Hepatocyte (in vitro differentiated cells): ENCODE measurements around the gene IL23A.

Source experiments
- EZH2phosphoT487 ChIP-seq: fragments of 200-600 bp; sonication (generic); IDR thresholded peaks from one replicate; pipeline ENCODE4 v1.6.1; 2018; ENCODE audit warnings: antibody characterized with exemption, mild to moderate bottlenecking, low read depth, moderate library complexity; ENCODE audit not compliant: unreplicated experiment, severe bottlenecking
- TF ChIP-seq, protein P1 (sequence below): fragments of 200-600 bp; sonication (generic); IDR thresholded peaks from 2 replicates; pipeline ENCODE4 v1.5.1; 2016; ENCODE audit warnings: antibody characterized with exemption, mild to moderate bottlenecking; ENCODE audit not compliant: poor library complexity

GRCh38 chr12:56361487-56362129 lies 22.9 kb downstream of the IL23A start:
- TF ChIP-seq, protein P1, sequence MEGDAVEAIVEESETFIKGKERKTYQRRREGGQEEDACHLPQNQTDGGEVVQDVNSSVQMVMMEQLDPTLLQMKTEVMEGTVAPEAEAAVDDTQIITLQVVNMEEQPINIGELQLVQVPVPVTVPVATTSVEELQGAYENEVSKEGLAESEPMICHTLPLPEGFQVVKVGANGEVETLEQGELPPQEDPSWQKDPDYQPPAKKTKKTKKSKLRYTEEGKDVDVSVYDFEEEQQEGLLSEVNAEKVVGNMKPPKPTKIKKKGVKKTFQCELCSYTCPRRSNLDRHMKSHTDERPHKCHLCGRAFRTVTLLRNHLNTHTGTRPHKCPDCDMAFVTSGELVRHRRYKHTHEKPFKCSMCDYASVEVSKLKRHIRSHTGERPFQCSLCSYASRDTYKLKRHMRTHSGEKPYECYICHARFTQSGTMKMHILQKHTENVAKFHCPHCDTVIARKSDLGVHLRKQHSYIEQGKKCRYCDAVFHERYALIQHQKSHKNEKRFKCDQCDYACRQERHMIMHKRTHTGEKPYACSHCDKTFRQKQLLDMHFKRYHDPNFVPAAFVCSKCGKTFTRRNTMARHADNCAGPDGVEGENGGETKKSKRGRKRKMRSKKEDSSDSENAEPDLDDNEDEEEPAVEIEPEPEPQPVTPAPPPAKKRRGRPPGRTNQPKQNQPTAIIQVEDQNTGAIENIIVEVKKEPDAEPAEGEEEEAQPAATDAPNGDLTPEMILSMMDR, result no peak
- no peak for TF ChIP-seq EZH2phosphoT487
